Measurements from ENCODE around the gene PEX11A.

PEX11A gene

DNA sequence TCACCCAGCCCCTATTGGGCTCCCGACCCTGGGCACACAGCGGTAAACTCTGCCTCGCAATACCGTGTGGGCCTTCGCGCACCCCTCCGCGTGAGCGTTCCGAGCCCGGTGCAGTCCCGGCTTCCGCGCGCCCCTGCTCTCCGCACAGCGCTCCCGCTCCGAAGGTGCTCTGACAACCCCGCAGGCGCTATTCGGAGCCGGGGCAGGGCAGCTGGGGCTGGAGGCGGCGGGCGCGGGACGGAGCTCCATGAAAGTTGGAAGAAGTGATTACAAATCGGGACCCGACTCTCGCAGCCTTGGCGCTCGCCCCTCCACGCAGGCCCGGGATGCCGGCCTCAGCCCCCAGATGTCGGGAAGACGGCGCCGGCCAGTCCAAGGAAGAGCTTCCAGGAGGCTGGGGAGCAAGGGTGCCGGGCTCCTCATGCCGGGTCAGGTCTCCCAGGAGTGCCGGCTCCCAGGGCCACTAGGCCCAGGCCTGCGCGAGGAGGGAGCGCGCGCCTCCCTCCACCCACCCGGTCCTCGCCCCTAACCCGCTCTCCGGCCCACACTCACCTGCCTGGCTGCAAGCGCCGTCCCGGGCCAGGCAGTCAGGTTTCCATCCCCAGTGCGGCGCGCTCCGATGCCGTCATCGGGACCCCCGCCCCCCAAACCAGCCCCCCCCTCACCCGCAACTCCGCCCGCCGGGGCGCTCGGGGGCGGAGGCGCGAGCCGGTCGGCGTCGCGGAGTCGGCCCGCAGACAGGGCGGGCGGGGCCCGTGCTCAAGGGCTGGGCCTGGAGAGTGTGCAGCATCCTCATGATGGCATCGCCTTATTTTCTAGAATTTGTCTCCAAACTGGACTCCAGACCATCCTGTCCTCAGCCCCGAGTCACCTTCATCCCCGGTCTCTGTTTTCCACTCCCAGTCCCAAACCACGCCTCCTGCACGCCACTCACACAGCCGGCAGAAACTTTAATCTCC, 35.4 kb downstream of the PEX11A start, which contains the start of gene KIF7:
TSS of gene KIF7 (minus strand) at position 621 of the 959 bp plus-strand sequence. CDS start 2,537 bp downstream, outside the sequence.
- peak; percentile 71 for DNase-seq

- no peak for DNase-seq
Observed at GRCh38 chr15:89654301-89654761, 36.2 kb downstream of the PEX11A start.

DNA sequence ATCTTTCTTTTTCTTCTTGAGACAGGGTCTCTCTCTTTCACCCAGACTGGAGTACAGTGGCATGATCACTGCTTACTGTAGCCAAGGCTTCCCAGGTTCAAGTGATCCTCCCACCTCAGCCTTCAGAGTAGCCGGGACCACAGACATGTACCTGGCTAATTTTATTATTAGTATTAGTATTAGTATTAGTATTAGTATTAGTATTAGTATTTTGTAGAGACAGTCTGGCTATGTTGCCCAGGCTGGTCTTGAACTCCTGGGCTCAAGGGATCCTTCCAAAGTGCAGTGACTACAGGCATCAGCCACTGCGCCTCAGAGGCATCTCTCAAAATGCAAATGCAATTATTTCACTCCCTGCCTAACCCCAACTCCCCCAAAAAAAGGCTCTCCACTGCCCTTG, 37.0 kb downstream of the PEX11A start:
- no peak for DNase-seq

DNA sequence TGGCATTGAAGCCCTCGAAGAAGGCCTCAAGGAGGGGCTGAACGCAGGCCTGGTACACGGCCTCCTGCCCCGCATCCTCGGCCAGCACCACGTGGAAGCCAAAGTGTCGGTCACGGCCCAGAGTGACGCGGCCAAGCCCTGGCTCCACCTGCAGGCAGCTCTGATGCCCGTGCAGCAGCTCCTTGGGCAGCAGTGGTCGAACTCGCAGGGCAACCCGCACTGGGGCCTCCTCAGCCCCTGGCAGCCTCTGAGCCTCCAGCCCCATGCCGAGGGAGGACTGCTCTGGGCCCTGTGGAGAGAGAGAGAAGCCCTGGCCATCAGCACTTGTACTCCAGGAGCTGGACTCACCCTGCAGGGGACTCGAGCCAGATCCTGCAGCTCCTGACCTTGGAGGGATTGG, 37.9 kb downstream of the PEX11A start:
- DNase-seq = no peak

GRCh38 chr15:89652131-89652530, 38.4 kb downstream of the PEX11A start:
- DNase-seq = no peak

DNA sequence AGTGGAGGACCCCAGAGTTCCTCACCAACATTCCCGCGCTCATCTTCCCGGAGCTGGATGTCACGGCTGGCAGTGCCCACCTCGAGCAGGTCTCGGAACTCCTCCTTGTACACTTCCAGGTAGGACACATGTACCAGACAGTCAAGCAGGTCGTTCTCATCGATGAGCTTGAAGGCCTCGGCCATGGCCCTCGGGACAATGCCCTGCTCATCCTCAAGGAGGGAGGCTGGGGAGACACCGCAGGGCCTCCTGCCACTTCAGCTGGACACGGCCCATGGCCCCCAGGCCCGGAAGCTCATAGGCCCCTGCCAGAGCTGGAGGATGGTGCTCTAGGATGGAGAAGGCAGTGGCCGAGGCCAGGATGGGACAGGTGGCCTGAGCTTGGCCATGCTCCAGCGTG, 40.8 kb downstream of the PEX11A start:
- peak; percentile 22 for DNase-seq

DNA sequence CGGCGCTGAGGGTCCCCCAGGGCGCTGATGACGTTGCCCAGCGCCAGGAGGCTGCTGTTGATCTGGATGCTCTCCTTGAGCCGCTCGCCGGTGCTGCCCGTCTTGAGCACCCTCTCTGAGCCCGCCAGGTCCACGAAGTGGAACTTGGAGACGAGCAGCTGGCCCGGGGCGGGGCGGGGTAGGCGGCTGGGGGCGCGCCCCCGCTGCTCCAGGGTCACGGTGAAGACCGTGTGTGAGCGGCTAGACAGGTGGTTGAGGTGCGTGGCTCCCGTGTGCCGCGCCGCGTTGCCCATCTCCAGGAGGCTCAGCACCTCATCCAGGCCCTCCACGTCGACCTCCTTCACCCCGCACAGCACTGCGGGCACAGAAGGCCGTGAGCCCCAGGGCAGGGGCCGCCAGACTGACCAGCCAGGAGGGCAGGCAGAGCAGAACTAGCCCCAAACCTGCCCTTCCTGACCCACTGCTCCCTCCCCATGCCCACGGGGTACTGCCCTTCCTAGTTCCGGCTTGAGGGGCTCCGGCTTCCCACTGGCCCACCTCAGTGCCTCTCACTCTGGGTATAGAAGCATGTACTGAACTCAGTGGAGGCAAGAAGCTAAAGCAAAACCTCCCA, 41.4 kb downstream of the PEX11A start:
- DNase-seq = peak; percentile 40

DNA sequence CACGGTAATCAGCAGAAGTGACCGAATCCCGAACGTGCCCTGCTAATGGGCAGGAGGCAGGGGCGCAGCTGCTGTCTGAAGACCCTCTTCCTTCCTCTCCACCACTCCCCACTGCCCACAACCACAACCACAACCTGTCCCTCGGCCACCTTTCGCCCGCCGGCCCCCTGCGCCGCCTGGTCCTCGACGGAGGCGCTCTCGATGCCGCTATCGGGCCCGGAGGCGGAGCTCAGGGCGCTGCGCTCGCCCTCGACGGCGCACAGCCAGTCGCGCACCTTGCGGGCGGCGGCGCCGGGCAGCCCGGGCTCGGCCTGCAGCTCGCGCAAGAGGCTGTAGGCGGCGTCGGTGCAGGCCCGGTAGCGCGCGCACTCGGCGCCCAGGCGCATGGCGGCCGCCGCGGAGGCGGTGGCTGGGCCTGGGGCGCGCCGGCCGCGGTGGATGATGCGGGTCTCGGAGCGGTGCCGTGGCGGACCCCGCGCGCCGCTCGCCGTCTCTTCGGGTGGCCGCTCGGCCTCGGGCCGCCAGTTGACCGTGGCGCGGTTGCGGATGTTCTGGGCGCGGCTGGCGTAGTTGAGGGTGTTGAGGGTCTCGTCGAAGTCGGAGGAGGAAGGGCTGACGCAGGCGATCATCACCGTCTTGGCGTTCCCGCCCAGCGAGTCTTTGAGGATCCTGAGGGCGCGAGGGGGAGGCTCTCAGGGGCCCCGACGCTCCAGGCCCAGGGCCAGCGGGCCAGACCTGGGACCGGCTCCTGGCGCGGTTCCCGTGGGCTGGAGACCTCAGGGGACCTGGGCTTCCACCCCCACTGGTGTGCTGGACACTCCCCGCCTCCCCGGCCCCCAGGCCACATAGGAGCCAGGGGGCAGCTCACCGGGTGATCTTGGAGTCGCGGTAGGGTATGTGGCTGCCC, 42.2 kb downstream of the PEX11A start:
- DNase-seq = peak; percentile 35

DNA sequence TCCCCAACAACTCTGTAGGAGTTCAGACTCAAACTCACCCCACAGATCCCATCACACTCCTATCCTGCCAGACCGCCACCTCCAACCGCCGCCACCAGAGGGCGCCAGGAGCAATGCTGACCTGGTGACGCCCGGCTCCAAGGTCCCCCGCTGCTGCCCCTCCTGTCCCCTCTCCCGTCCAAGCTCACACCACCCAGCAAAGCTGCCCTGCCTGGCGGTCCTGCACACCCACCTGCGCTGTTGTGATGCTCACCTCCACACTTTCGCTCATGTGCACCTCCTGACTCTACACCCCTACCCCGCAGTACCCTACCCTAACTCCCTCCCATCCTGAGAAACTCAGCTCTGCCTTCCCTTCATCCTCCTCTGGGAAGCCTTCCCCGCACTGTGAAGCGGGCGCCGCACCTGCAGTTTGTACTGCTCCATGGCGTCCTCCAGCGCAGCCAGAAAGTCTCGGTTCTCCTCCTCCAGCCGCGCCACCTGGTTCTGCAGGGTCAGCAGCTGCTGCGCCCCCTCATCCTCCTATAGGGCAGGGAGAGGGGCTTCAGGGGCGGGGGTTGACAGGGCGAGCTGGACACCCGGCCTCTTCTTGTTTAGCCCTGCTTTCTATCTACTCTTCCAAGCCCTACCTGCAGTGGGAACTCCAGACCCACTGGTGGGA, 43.2 kb downstream of the PEX11A start:
- peak; percentile 95 for DNase-seq

DNA sequence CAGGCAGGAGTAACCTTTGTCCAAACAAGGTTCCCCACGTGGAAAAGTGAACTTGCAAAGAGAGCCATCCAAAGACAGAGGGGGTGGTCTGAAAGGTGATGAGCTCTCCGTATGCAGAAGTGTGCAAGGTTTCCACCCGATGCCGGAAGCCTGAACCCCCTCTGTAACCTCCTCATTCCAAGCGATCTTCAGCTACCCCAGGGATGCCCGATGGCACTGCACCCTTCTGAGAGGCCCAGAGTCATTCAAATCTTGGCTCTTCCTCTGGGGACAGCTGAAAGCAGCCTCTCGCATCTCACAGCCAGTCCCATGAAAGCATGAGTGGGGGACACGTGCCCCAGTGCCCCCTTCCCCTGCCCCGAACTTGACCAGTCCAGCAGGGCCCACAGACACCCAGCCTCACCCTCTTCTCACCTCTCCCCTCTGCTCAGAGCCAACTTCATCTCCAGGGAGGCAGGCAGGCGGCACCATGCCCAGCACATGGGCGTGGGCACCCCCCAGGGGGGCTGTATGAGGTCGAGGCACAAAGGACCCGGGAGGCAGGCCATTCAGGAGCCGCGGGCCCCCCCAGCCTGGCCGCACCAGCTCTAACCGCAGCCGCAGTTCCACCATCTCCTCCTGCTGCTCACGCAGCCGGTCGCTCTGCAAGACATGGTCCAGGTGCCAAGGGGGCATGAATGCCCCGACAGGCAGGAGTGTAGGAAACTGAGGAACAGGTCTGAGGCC, 44.0 kb downstream of the PEX11A start:
- DNase-seq = peak; percentile 37

GRCh38 chr15:89645680-89646079, 44.9 kb downstream of the PEX11A start:
- no peak for DNase-seq

GRCh38 chr15:89642106-89642505, 48.4 kb downstream of the PEX11A start:
- peak; percentile 35 for DNase-seq

- peak; percentile 26 for DNase-seq
Observed at GRCh38 chr15:89641053-89641452, 49.5 kb downstream of the PEX11A start.

- DNase-seq = peak; percentile 25
Observed at GRCh38 chr15:89640245-89640644, 50.3 kb downstream of the PEX11A start.

DNA sequence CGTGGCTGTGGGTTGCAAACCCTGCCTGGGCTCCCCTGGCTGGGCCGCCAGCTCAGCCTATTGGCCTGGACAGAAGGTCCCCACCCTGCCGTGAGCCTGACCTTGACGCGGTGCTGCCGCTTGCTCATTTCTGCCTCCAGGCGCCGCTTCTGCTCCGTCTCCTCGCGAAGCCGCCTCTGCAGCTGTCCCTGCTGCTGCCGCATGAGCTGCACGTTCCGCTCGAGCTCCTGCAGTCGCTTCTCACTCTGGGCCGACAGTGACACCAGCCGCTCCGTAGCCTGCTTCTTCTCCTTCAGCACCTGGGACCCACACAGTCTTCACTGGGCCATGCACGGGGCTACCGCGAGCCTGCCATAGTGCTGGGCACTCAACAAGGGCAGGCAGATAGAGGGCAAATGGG, 57.0 kb downstream of the PEX11A start:
- peak; percentile 48 for DNase-seq

DNA sequence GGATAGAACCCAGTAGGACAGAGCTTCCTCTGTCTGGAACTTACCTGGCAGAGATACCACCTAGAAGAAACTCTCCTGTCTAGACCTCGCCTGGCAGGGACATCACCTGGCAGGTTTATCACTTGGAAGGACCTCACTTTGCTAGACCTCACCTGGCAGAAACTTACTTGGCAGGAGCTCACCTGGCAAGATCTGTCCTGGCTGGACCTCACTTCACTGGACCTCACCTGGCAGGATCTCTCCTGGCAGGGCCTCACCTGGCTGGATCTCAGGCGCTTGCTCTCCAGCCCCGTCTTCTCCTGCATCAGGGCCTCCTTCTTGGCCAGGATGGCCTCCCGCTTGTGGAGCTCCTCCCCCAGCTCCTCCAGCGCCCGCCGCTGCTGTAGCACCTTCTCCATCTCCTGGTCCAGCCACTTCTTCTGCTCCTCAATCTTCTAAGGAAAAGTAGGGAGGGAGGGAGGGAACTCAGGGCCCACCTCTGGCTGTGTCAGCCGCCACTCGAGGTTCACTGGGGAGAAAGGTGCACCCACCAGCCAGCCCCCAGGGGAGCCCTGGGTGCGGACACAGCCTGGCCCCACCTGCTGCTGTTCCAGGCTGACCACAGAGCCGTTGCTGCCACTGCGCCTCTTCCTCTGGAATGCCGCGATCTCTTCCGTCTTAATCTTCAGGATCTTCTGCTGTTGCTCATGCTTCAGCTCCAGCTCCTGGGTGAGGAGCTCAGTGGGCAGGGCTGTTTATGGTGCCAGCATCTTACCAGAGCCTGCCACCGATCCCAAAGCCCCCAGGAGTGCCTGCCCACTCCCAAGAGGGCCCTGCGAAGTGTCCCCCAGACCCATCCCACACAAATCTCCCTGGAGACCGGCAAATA, 57.8 kb downstream of the PEX11A start:
- peak; percentile 45 for DNase-seq

- peak; percentile 47 for DNase-seq
Observed at GRCh38 chr15:89631902-89632264, 58.7 kb downstream of the PEX11A start.
